ENCODE measurements around the gene TENM4. TPM values are rescaled to one million over a fixed set of nuclear protein-coding genes. Genes with fewer than 3 reads are reported as not detected.
A peak's percentile ranks its signal among the peaks of the same experiment; 100 is the strongest.

The TENM4 gene
- total RNA-seq, 1 donor from 2014 or later = 2.4 TPM

DNA sequence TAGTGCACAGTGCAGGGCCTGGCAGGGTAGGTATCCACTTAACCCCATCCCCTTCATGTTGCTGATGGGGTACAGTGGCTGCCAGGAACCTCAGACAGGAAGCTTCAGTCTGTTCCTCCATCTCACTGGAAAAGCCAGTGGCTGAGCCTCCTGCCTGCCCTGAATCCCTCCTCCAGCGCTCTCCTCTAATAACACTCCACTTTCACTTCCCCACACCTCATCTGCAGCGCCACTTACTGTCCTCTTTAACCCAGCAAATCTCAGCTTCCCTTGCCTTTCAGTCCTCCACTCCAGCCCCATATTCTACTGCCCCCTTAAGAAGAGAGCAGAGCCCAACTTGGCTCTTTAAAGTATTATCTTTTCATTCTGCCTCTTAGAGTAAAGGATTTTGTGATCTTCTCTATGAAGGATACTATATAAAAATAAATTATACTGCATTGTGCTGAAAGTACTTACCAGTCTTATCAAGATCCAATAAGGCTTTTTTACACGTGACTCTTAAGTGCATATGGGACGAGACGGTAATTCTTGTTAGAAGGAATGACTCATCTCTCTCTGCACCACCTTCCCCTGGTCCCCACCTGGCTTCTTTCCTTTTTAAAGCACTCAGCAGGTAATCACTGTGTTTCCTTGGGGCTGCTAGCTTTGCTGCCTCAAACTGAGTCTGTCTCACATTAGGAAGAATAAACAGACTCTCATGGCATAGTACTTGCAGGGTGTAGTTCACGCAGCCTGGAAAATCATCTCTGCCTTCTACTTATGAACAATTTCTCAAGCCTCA, 628.1 kb downstream of the TENM4 start:
- DNase-seq (ENCODE audit: low spot score) = no peak

DNA sequence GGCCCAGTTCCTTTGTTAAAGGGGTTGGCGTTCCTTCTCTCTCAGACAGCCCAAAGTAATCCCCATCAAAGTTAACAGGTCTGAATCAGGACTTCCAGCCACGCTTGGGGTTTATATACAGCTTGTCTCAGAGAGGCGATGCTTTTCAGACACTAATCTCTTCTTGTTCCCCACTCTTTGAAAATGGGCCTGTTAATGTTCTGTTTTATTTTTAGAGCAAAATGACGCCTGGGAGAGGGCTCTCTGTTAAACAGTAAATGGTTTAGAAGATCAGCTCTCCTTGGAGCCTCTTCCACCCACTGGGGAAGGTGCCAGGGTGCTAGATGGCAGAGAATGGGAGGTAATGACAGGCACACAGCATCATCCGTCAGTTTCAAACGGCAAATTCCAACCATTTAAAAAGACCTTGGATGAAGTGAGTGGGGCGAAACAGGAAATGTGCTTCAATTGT, 630.2 kb downstream of the TENM4 start:
- no peak for DNase-seq (ENCODE audit: low spot score)

DNA sequence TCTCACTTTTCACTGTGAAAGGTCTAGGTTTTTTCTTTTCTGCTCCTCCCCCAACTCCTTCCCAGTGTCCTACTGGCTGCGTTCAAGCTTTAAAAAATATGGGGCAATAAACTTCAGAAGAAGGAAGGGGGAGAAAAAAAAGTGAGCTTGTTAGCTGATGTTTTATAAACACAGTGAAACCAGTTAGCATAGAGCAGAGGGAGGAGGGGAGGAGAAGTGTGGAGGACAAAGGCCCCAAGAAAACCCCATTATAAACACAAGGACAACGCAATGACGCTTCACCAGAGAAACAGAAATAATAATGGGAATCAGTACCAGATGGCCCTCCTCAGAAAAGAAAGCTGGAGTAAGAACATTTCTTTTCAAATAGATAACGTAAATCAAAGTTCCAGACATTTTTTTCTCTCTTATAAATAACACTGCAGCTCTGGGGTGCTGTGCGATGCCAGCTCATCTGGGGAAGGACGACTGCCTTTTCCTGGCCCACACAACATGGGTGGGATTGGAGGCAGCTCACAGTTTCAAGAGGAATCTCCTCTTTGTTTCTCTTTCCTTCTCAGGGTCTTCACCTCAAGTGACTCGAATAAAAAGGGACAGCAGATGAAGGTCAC, 630.8 kb downstream of the TENM4 start:
- DNase-seq (ENCODE audit: low spot score) = no peak

DNA sequence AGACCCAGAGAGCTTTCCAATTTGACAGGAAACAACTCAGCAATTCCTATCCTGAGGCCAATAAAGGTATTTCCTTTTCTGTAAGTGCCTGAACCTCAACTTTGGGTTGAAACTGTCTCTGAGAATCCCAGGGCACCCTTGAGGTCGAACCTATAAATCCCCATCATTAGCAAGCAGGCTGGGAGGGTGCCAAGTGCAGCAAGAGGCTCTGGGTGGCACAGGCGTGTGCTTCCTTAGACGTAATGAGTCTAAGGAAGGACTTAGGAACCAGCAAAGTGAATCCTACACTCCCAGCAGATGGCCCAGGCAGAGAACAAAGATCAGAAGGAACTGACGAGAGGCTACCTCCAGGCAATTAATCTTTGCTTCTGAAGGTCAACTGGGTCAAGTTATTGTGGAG, 631.9 kb downstream of the TENM4 start:
- no peak for DNase-seq (ENCODE audit: low spot score)

GRCh38 chr11:78807351-78807750, 633.5 kb downstream of the TENM4 start:
- DNase-seq (ENCODE audit: low spot score) = no peak

- no peak for DNase-seq (ENCODE audit: low spot score)
These were observed 634.4 kb downstream of the TENM4 start for GRCh38 chr11:78806214-78807004.

DNA sequence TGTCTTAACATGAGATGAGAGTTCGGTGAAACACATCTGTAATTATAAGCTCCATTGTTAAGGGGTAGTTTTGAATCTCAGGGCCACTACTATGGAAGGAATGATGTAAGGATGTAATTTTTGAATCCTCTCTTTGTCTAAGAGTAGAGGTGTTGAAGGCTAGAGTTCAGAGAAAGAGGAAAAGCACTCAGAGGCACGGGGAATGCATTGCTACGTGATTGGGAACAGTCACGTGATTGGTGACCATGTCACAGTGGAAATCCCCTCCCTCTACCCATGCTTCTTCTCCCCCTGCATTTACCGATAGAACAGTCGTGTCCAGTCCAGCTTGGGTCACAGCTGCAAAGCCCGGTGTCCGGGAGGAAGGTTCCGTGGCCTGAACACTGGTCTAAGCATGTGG, 635.8 kb downstream of the TENM4 start:
- no peak for DNase-seq (ENCODE audit: low spot score)

DNA sequence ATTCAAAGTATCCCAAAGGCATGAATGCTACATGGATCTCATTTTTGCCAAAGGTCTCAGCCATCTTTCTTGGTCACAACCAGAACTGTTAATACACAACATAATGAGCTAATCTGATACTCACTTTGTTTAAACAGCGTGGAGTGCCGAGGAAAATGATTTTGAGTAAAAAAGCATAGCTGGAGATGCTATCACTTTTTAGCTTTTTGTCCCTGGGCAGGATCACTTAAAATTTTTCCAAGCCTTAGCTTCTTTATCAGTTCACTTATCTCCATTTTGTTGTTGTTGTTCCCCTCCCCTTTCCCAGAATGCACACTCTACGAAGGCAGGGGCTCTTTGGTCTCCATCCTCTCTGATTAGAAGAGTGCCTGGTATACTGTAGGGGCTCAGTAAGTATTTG, 636.8 kb downstream of the TENM4 start:
- DNase-seq (ENCODE audit: low spot score) = no peak

DNA sequence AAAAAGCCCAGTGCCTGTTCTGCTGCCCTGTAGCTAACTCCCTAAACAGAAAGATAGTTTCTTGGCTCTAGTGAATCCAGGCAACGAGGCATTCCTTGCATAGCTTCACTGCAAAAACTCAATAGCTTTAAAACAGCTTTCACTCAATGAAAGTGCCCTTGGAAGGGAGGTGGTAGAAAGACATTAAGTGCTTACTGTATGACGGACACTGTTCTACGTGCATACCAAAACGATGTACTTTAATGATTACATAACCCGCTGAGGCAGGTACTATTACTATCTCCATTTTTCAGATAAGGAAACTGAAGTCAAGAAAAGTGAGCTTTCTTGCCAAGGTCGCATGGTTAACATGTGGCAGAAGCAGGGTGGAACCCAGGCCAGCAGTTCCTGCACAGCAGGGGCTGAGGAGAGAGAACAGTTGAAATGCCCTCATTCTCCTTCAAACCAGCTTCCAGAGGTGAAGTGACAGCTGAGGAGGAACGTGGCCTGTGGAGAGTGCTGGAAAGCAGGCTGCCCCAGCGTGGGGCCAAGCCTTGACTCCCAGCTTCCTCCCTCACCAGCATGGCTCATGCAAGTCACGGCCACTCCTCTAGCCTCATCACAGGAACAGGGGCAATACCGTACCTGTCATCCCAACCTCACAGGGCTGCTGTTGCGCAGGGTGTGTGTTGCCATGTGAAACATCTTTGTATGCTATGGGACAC, 638.6 kb downstream of the TENM4 start:
- DNase-seq (ENCODE audit: low spot score) = no peak

- peak; percentile 74 for DNase-seq (ENCODE audit: low spot score)
These were observed 639.5 kb downstream of the TENM4 start for GRCh38 chr11:78801161-78801884.

- DNase-seq (ENCODE audit: low spot score) = no peak
These were observed 640.1 kb downstream of the TENM4 start for GRCh38 chr11:78800756-78801155.

- DNase-seq (ENCODE audit: low spot score) = no peak
These were observed 640.6 kb downstream of the TENM4 start for GRCh38 chr11:78800096-78800690.

GRCh38 chr11:78798663-78799062, 642.2 kb downstream of the TENM4 start:
- peak; percentile 75 for DNase-seq (ENCODE audit: low spot score)

DNA sequence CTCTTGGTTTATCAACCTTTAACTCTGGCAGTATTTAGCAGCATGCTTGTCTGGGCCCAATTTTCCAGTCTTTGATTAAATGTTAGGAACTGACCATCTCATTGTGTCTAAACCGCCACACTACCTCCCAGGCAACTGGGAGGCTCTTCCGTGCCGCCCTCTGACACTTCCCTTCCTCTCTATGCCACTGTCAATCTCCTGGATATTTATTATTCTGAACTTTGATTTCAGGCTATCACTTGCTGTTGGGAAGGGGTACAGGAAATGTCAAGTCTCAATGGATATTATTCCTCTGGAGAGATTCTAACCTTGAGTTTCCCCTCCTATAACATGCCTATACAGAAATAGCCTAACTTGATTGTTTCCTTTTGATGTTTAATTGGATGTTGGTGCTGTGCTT, 643.3 kb downstream of the TENM4 start:
- no peak for DNase-seq (ENCODE audit: low spot score)

DNA sequence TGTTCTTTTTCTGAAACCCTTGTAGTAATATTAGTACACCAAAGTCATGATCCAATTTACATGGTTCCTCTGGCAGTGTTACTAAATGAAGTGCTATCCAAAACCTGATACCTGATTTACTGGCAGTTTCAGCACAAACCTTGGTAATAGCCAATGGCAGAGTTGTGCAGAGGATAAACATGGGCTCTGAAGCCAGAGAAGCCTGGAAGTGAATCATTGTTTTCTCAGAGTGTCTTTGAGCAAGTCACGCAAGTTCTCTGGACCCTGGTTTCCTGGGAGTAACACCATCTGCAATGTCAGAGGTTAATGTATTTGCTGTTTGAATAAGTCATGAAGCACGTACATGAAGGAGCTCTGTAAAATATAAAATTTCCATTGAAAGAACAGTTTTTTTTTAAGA, 643.9 kb downstream of the TENM4 start:
- no peak for DNase-seq (ENCODE audit: low spot score)

DNA sequence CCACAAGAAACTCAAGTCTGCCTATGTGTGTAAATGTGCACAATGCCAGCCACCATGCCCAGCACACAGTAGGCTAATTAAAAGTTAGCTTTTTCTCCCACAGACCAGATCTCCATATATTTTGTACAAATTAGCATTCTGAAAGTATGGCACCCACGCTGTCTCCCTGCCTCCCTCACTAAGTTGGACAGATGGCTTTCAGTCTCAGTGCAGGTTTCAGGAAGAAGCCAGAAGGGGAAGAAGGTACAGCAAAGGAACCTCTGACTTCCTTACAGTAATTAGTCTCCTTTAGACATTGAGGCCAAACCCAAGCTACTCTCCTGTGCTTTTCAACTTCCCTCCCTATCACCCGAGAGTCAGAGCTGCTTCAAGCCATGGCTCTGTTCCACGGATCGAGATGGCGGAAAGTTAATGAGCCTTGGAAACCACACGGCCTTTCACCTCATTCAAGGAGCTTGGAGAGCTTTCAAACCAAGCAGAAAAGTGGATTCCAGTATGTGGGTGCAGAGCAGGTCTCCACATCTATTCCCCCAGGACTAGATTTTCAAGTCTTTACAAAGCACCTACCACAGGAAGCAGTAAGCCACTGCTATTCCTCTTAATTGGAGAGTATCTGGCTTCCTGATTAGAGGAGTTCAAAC, 645.1 kb downstream of the TENM4 start:
- DNase-seq (ENCODE audit: low spot score) = no peak

DNA sequence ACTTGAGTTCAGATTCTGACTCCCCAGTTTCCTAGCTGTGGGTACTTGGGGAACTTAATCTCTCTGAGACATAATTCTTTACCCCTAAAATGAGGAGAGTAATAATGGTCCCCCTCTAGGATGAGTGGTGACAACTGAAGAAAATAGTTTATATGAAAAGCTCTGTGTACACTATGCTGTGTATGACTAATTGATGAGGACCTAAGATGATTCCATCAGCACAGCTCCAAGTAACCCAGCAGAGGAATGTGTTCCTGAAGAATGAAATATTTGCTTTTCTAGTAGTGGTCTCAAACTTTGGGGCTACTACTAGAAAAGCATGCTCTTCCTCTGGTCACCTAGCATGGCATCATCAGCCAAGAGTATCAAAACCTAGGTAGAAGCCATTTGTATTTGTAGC, 648.9 kb downstream of the TENM4 start:
- DNase-seq (ENCODE audit: low spot score) = no peak

DNA sequence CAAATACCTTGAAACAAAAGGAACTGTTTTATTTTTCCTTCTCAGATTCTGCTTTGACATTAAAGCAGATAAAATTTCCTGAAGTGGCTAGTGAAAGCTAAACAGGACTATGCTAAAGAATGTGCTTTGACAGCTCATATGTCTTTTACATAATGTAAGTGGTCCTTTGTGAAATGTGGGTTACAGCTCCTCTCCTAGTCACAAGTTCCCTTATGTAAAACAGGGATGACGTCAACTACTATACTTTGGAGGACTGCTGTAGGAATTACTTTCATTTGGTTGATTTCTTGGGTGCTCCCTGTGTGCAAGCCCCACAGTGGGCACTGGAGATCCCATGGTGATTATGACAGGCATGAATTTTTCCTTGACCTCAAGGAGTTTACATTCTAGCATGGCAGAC, 649.6 kb downstream of the TENM4 start:
- DNase-seq (ENCODE audit: low spot score) = no peak

DNA sequence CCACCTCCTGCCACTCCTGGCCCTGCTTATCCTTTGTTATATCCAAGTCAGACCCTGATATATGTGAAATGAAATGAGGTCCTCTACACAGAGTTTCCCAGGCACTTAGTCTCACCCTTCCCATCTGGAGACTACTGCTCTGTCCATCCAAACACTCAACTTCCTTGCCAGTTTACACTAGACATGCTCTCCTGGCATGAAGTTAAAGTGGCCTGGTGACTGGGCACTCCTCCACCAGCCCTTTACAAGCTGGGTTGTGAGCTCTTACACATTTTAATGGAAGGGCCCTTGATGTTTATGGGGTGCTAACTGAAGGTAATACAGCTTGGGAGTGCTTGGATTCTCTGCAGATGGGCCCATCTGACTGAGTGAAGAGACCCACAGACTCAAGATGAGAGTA, 650.0 kb downstream of the TENM4 start:
- no peak for DNase-seq (ENCODE audit: low spot score)

GRCh38 chr11:78789375-78789774, 651.5 kb downstream of the TENM4 start:
- DNase-seq (ENCODE audit: low spot score) = no peak

DNA sequence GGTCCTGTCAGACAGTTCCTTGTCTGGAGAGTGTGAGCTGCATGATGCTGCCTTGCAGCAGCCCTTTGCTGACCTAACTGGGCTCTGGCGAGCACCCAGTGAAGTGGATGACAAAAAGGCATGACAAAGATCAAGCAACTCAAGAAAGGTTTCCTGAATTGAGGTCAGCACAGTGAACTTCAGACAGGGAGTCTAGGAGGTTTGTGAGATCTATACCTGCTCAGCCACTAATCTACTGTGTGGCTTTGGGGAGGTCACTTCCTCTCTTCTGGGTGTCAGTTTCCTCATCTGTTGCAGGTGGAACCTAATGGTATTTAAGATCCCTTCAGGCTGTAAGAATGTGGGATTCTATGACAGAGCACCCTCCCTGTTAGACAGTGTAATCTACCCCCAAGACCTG, 652.3 kb downstream of the TENM4 start:
- no peak for DNase-seq (ENCODE audit: low spot score)

Data from ureter (tissue), 1 donor.